T1000 (cell line): ENCODE data around the gene C9orf40.

ENCODE experiments used
- DNase-seq: peaks from one replicate; lab custom pipeline; 2025; ENCODE audit warnings: mixed read lengths; lab: John Stamatoyannopoulos, UW

The C9orf40 gene

GRCh38 chr9:74952201-74953151 lies at the start of gene C9orf40:
Gene C9orf40, minus strand, starts transcription at chr9:74952912. Its CDS starts 301 bp downstream, at chr9:74952611.
- peak; percentile 67 for DNase-seq

- DNase-seq, result peak; percentile 1
Observed at GRCh38 chr9:75001719-75002421, 49.2 kb upstream of the C9orf40 start.

- DNase-seq, result no peak
Observed at GRCh38 chr9:75000835-75001234, 48.1 kb upstream of the C9orf40 start.

GRCh38 chr9:74985041-74985440 lies 32.3 kb upstream of the C9orf40 start:
- no peak for DNase-seq

GRCh38 chr9:74983709-74984108 lies 31.0 kb upstream of the C9orf40 start:
- no peak for DNase-seq

GRCh38 chr9:74979844-74980243 lies 27.1 kb upstream of the C9orf40 start:
- no peak for DNase-seq

GRCh38 chr9:74977287-74977686 lies 24.6 kb upstream of the C9orf40 start:
- no peak for DNase-seq

- no peak for DNase-seq
Observed at GRCh38 chr9:74975538-74975937, 22.8 kb upstream of the C9orf40 start.

- no peak for DNase-seq
Observed at GRCh38 chr9:74974558-74974957, 21.8 kb upstream of the C9orf40 start.

- DNase-seq, result no peak
Observed at GRCh38 chr9:74973714-74974113, 21.0 kb upstream of the C9orf40 start.

- DNase-seq, result no peak
Observed at GRCh38 chr9:74963056-74963455, 10.3 kb upstream of the C9orf40 start.

- no peak for DNase-seq
Observed at GRCh38 chr9:74961496-74961895, 8.8 kb upstream of the C9orf40 start.

GRCh38 chr9:74960561-74960960 lies 7.8 kb upstream of the C9orf40 start:
- DNase-seq, result no peak

- no peak for DNase-seq
Observed at GRCh38 chr9:74958587-74958986, 5.9 kb upstream of the C9orf40 start.

- no peak for DNase-seq
Observed at GRCh38 chr9:74953235-74953751, 581 bp upstream of the C9orf40 start.

- peak; percentile 16 for DNase-seq
Observed at GRCh38 chr9:74951725-74952151, 974 bp downstream of the C9orf40 start.

- no peak for DNase-seq
Observed at GRCh38 chr9:74951107-74951720, 1.5 kb downstream of the C9orf40 start.

- no peak for DNase-seq
Observed at GRCh38 chr9:74949859-74950855, 2.6 kb downstream of the C9orf40 start.

- no peak for DNase-seq
Observed at GRCh38 chr9:74948937-74949336, 3.8 kb downstream of the C9orf40 start.

GRCh38 chr9:74946686-74947085 lies 6.0 kb downstream of the C9orf40 start:
- no peak for DNase-seq

- DNase-seq, result no peak
Observed at GRCh38 chr9:74942801-74943200, 9.9 kb downstream of the C9orf40 start.
